Measurements from ENCODE around the gene C11orf54. TPM values are rescaled to one million over a fixed set of nuclear protein-coding genes. Genes with fewer than 3 reads are reported as not detected.

The C11orf54 gene
- total and polyA plus RNA-seq, 10 of the 15 experiments (the other 5 are each of a cell fraction or from before 2014, with no cell fraction given) = 15.1 to 32.3 (median 26.8) TPM

DNA sequence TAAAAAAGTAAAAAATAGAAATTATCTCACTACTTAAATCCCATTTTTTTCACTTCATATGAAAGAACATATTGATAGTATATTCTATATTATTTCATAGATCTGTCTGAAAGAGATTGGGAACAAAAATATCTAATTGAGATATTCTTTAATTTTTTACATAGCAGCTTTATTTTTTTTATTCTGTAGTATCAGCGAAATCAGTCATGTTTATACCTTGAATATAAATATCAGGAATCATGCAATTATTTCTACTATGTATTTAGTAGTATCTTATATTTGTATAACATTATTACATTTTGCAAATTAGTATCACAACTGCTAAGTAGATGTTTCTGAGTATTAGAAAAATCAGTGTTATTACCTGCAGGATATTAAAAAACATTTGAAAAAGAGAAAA lies 20.4 kb downstream of the C11orf54 start:
- ChIA-PET SMC1A (ENCODE audit: uncharacterized antibody, unreplicated experiment) (interaction anchor here (1.8 kb wide), 1 partner anchor 10 kb away, joined by 3 read pairs; no protein-coding TSS in a partner anchor), CTCF (no interaction called here), POLR2A (interaction anchor here (0.5 kb wide), 1 partner anchor 22 kb away, joined by 4 read pairs; no protein-coding TSS in a partner anchor), RAD21 (ENCODE audit: unreplicated experiment) (no interaction called here)
- DNase-seq (ENCODE audit: low read depth, low spot score) (no peak), ATAC-seq (no peak), FAIRE-seq (no peak)
- peaks cover 5 to 6% of the 10 kb centered on the region in 2 experiments; a peak in 3 of 4 replicates for H3K36me3 ChIP-seq (ENCODE audit: control insufficient read depth in 2 of 2, insufficient read depth in 2 of 2, low read length in 1 of 2)
- H3K27ac ChIP-seq (ENCODE audit: control insufficient read depth, insufficient read depth) = no peak overlapping the region
- 100% methylated on average over 1 of the region's 1 CpG for WGBS (ENCODE audit: insufficient coverage, insufficient replicate concordance, low lambda C conversion rate, missing lambda C conversion rate)
- H3K4me1 ChIP-seq (ENCODE audit: control insufficient read depth, insufficient read depth, low read length) = no peaks in the 10 kb centered on the region
- in situ Hi-C loops (cut with MboI) (no loop called here), intact Hi-C loops (cut with micrococcal nuclease; ENCODE audit: unreplicated experiment) (no loop called here)
- H3K9me3 ChIP-seq (replicated peaks; ENCODE audit: control insufficient read depth, insufficient read depth, low read length) = peaks cover under 1% of the 10 kb centered on the region; the same call in 2 of the 3 replicates
- H3K27me3 ChIP-seq (replicated peaks in 1 of 2; ENCODE audit: control insufficient read depth in 2 of 2, insufficient read depth in 2 of 2, low read length in 1 of 2) = no peaks in the 10 kb centered on the region
- no TSS peak for BruUV-seq (replicated peaks)
- H3K4me3 ChIP-seq = no peak overlapping the region
- no peak overlapping the region for H3K9ac ChIP-seq (ENCODE audit: control insufficient read depth, insufficient read depth, low read length)
- H3K79me2 ChIP-seq (ENCODE audit: control insufficient read depth, insufficient read depth, low read length) = no peaks in the 10 kb centered on the region
- H2AFZ ChIP-seq (ENCODE audit: control insufficient read depth, low read depth, low read length) = no peak overlapping the region
- no peaks in the 10 kb centered on the region for H4K20me1 ChIP-seq (ENCODE audit: control insufficient read depth, insufficient read depth)
- no peak overlapping the region for H3K4me2 ChIP-seq (ENCODE audit: control insufficient read depth, insufficient read depth)
- TF ChIP-seq, protein P1, sequence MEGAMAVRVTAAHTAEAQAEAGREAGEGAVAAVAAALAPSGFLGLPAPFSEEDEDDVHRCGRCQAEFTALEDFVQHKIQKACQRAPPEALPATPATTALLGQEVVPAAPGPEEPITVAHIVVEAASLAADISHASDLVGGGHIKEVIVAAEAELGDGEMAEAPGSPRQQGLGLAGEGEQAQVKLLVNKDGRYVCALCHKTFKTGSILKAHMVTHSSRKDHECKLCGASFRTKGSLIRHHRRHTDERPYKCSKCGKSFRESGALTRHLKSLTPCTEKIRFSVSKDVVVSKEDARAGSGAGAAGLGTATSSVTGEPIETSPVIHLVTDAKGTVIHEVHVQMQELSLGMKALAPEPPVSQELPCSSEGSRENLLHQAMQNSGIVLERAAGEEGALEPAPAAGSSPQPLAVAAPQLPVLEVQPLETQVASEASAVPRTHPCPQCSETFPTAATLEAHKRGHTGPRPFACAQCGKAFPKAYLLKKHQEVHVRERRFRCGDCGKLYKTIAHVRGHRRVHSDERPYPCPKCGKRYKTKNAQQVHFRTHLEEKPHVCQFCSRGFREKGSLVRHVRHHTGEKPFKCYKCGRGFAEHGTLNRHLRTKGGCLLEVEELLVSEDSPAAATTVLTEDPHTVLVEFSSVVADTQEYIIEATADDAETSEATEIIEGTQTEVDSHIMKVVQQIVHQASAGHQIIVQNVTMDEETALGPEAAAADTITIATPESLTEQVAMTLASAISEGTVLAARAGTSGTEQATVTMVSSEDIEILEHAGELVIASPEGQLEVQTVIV (IDR thresholded peaks at IDR 0.05; ENCODE audit: borderline replicate concordance, partially characterized antibody) = no peak
- TF ChIP-seq, protein P2, sequence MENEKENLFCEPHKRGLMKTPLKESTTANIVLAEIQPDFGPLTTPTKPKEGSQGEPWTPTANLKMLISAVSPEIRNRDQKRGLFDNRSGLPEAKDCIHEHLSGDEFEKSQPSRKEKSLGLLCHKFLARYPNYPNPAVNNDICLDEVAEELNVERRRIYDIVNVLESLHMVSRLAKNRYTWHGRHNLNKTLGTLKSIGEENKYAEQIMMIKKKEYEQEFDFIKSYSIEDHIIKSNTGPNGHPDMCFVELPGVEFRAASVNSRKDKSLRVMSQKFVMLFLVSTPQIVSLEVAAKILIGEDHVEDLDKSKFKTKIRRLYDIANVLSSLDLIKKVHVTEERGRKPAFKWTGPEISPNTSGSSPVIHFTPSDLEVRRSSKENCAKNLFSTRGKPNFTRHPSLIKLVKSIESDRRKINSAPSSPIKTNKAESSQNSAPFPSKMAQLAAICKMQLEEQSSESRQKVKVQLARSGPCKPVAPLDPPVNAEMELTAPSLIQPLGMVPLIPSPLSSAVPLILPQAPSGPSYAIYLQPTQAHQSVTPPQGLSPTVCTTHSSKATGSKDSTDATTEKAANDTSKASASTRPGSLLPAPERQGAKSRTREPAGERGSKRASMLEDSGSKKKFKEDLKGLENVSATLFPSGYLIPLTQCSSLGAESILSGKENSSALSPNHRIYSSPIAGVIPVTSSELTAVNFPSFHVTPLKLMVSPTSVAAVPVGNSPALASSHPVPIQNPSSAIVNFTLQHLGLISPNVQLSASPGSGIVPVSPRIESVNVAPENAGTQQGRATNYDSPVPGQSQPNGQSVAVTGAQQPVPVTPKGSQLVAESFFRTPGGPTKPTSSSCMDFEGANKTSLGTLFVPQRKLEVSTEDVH (IDR thresholded peaks at IDR 0.05; ENCODE audit: low read depth, partially characterized antibody) = no peak
- TF ChIP-seq TCF3 (IDR thresholded peaks at IDR 0.05; ENCODE audit: borderline replicate concordance, insufficient read depth, low read depth, low read length) = no peak
- TF ChIP-seq, protein P3, sequence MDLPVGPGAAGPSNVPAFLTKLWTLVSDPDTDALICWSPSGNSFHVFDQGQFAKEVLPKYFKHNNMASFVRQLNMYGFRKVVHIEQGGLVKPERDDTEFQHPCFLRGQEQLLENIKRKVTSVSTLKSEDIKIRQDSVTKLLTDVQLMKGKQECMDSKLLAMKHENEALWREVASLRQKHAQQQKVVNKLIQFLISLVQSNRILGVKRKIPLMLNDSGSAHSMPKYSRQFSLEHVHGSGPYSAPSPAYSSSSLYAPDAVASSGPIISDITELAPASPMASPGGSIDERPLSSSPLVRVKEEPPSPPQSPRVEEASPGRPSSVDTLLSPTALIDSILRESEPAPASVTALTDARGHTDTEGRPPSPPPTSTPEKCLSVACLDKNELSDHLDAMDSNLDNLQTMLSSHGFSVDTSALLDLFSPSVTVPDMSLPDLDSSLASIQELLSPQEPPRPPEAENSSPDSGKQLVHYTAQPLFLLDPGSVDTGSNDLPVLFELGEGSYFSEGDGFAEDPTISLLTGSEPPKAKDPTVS (IDR thresholded peaks at IDR 0.05; ENCODE audit: low read depth, low read length) = no peak
- TF ChIP-seq SIX5 (IDR thresholded peaks at IDR 0.05; ENCODE audit: low read depth, low read length, severe bottlenecking) = no peak
- TF ChIP-seq, protein P4, sequence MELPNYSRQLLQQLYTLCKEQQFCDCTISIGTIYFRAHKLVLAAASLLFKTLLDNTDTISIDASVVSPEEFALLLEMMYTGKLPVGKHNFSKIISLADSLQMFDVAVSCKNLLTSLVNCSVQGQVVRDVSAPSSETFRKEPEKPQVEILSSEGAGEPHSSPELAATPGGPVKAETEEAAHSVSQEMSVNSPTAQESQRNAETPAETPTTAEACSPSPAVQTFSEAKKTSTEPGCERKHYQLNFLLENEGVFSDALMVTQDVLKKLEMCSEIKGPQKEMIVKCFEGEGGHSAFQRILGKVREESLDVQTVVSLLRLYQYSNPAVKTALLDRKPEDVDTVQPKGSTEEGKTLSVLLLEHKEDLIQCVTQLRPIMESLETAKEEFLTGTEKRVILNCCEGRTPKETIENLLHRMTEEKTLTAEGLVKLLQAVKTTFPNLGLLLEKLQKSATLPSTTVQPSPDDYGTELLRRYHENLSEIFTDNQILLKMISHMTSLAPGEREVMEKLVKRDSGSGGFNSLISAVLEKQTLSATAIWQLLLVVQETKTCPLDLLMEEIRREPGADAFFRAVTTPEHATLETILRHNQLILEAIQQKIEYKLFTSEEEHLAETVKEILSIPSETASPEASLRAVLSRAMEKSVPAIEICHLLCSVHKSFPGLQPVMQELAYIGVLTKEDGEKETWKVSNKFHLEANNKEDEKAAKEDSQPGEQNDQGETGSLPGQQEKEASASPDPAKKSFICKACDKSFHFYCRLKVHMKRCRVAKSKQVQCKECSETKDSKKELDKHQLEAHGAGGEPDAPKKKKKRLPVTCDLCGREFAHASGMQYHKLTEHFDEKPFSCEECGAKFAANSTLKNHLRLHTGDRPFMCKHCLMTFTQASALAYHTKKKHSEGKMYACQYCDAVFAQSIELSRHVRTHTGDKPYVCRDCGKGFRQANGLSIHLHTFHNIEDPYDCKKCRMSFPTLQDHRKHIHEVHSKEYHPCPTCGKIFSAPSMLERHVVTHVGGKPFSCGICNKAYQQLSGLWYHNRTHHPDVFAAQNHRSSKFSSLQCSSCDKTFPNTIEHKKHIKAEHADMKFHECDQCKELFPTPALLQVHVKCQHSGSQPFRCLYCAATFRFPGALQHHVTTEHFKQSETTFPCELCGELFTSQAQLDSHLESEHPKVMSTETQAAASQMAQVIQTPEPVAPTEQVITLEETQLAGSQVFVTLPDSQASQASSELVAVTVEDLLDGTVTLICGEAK (IDR thresholded peaks at IDR 0.05; ENCODE audit: borderline replicate concordance) = no peak
- TF ChIP-seq EGR1 (IDR thresholded peaks at IDR 0.05; ENCODE audit: borderline replicate concordance in 1 of 2, low read depth in 2 of 2, low read length in 2 of 2) = no peak
- TF ChIP-seq CBFB (IDR thresholded peaks at IDR 0.05; ENCODE audit: low read depth) = no peak
- TF ChIP-seq FOXM1 (IDR thresholded peaks at IDR 0.05; ENCODE audit: low read depth, low read length) = no peak
